ENCODE data around the gene ETV3.
"Not testable (repeated sequence)": the region's sequence is repeated elsewhere in the genome, so short reads cannot be mapped to it uniquely, and the experiment has no call there.

The ETV3 gene

GRCh38 chr1:157111396-157112165 is 26.6 kb downstream of the ETV3 start:
- DNase-seq: no peak

GRCh38 chr1:157110686-157111085 is 27.5 kb downstream of the ETV3 start:
- no peak for DNase-seq

- DNase-seq: no peak
These were observed 28.2 kb downstream of the ETV3 start for GRCh38 chr1:157110003-157110402.

GRCh38 chr1:157108448-157108847 is 29.7 kb downstream of the ETV3 start:
- DNase-seq: no peak

- DNase-seq: no peak
These were observed 30.5 kb downstream of the ETV3 start for GRCh38 chr1:157107702-157108101.

GRCh38 chr1:157106813-157107189 is 31.4 kb downstream of the ETV3 start:
- no peak for DNase-seq

- peak; percentile 92 for DNase-seq
These were observed 32.0 kb downstream of the ETV3 start for GRCh38 chr1:157105988-157106812.

GRCh38 chr1:157105298-157105987 is 32.8 kb downstream of the ETV3 start:
- DNase-seq: no peak

- peak; percentile 29 for DNase-seq
These were observed 33.4 kb downstream of the ETV3 start for GRCh38 chr1:157104598-157105293.

GRCh38 chr1:157103268-157103667 is 34.9 kb downstream of the ETV3 start:
- no peak for DNase-seq

GRCh38 chr1:157101149-157101548 is 37.0 kb downstream of the ETV3 start:
- DNase-seq: no peak

GRCh38 chr1:157099633-157100009 is 38.6 kb downstream of the ETV3 start, which contains the start of gene ETV3L:
Gene ETV3L (minus strand): TSS chr1:157099808. CDS start chr1:157099523, 285 bp downstream.
- DNase-seq: no peak

GRCh38 chr1:157098987-157099632 is 39.1 kb downstream of the ETV3 start:
- DNase-seq: not testable (repeated sequence)

GRCh38 chr1:157098519-157098918 is 39.7 kb downstream of the ETV3 start:
- no peak for DNase-seq

- DNase-seq: no peak
These were observed 40.5 kb downstream of the ETV3 start for GRCh38 chr1:157097692-157098091.

GRCh38 chr1:157096881-157097280 is 41.3 kb downstream of the ETV3 start:
- DNase-seq: no peak

GRCh38 chr1:157095551-157095950 is 42.6 kb downstream of the ETV3 start:
- DNase-seq: no peak

- DNase-seq: no peak
These were observed 43.1 kb downstream of the ETV3 start for GRCh38 chr1:157095091-157095490.

GRCh38 chr1:157092831-157093230 is 45.4 kb downstream of the ETV3 start:
- DNase-seq: peak; percentile 27

GRCh38 chr1:157091668-157092273 is 46.4 kb downstream of the ETV3 start:
- no peak for DNase-seq

GRCh38 chr1:157091186-157091585 is 47.0 kb downstream of the ETV3 start:
- DNase-seq: no peak

GRCh38 chr1:157090771-157091170 is 47.4 kb downstream of the ETV3 start:
- DNase-seq: no peak

Measured in HCEC 1CT (cell line).